SKM-1 (cell line): ENCODE measurements around the gene GALNTL6.

Experiments
- DNase-seq: peaks from one replicate; lab custom pipeline; 2025; ENCODE audit not compliant: unreplicated experiment; lab: John Stamatoyannopoulos, UW

The GALNTL6 gene

GRCh38 chr4:172105918-172106317 lies 292.7 kb downstream of the GALNTL6 start:
- no peak for DNase-seq

- DNase-seq, result no peak
Observed at GRCh38 chr4:172109466-172109865, 296.3 kb downstream of the GALNTL6 start.

DNA sequence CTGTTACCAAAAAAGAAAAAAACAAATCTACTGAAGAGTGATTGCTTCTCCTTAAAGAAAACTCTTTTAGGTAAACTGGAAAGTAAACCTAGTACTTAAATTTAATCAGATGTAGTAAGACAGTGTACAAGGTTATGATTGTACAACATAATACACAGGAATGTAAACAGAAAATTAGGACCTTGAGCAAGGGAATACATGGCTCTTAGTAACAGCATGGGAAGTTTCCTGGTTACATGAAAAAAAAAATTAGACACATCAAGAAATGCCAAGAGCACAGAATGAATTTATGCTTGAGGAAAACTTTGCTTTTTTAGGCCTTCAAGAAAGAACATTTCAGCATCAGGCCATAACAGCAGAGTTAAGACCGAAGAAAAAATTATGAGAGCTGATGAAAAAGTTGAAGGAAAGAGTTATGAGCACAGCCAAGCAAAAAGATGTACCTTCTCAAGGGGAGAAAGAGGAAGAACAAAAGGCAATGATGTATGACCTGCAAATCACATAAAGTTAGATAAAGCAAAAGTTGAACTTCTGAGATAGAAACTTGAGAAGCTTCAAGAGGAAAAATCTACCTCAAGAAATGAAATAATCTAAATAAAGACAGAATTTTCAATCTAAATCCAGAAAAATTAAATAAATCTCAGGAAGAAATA lies 311.6 kb downstream of the GALNTL6 start:
- no peak for DNase-seq

GRCh38 chr4:172125443-172125842 lies 312.2 kb downstream of the GALNTL6 start:
- DNase-seq, result no peak

- DNase-seq, result no peak
Observed at GRCh38 chr4:172127168-172127567, 314.0 kb downstream of the GALNTL6 start.

DNA sequence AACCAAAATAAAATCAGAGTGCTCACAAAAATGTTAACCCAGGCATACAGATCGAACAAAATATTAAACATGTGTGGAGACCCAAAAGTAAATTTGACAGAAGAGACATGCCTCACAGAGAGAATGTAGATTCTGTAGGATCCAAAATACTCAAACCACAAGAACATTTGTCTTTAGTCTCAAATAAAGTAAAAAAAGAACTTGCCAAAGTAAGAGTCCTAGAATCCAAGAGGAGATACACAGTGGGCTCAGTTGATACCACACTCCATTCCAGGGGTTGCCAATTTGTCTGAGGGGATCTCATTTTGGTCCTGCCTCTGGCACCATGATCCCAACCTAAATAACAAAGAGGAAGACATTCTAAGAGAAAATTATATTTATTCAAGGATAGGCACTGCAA lies 316.4 kb downstream of the GALNTL6 start:
- DNase-seq, result no peak

- DNase-seq, result no peak
Observed at GRCh38 chr4:172134521-172134920, 321.3 kb downstream of the GALNTL6 start.

DNA sequence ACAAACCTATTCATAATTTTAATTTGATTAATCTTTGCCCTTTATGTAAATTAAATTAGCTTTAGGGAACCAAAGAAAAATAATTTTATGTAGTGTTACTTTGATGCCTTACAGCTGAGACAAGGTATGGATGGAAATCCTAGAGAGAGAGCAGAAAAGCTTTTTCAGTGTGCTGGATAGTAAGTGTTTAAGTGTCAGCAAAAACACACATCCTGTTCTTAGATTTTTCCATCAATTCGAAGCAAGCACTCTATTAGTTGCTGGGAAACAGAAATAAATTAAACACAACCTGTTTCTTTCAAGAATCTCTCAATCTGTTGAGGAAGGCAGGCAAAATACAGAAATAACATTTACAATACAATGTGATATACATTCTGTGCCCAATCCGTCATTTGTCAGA lies 327.8 kb downstream of the GALNTL6 start:
- DNase-seq, result no peak

- DNase-seq, result no peak
Observed at GRCh38 chr4:172142281-172142741, 329.1 kb downstream of the GALNTL6 start.

- no peak for DNase-seq
Observed at GRCh38 chr4:172143605-172144314, 330.6 kb downstream of the GALNTL6 start.

DNA sequence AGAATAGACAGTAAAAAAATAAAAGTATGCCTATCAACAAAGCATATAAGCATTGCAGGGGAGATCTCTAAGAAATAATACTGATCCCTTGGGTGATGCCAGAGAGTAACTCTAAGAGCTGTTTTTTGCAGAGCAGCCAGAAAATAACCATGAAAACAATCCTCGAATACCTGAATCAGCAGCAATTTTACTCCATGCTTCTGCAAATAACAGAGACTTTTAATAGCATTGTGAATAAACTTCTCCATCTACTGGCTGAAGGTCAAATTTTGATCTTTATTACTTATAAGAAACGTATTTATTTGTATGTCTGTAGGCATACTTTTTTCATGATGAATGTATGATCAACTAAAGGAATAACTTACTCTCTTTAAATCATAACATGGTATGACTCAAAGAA lies 334.5 kb downstream of the GALNTL6 start:
- no peak for DNase-seq

GRCh38 chr4:172149329-172149728 lies 336.1 kb downstream of the GALNTL6 start:
- DNase-seq, result no peak

DNA sequence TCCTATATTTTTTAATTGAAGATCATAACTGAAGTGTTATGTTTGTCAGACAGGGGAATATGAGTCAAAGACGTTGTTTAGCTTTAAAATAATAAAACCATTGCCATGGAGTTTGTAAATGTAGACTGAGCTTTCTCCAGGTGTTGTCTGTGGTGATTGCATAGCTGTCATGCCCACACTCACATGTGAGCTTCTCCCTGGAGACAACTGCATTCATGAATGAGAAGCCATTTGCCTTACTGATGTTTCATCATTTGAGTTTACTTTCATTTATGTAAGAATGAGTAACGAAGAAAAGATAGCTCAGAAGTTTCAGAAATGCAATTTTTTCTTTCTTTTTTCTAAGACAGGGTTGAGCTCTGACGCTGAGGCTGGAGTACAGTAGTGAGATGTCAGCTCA lies 339.1 kb downstream of the GALNTL6 start:
- no peak for DNase-seq

GRCh38 chr4:172153719-172154118 lies 340.5 kb downstream of the GALNTL6 start:
- no peak for DNase-seq

DNA sequence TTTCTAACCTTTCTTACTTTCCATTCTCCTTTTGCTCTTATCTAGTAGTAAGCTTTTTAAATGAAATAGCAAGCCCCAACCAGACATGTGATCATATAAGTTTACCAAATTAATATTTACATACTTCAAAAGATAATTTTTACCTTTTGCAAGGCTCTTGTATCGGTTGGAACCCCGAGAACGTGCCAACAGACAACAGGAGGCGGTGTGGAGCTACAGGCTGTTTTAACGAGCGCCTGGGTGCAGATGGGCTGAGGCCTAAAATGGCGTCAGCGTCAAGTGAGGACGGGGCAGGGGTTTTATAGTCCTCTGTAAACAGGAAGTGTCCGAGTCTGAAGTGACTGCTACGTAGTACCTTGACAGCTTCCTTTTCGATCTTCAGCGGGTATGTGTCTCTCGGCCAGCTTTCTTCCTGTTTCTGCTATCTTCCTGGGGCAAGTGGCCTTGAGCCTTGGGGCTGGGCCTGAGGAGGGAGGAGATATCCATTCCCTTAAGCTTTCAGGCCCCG lies 342.7 kb downstream of the GALNTL6 start:
- no peak for DNase-seq

GRCh38 chr4:172157946-172158345 lies 344.7 kb downstream of the GALNTL6 start:
- DNase-seq, result no peak

DNA sequence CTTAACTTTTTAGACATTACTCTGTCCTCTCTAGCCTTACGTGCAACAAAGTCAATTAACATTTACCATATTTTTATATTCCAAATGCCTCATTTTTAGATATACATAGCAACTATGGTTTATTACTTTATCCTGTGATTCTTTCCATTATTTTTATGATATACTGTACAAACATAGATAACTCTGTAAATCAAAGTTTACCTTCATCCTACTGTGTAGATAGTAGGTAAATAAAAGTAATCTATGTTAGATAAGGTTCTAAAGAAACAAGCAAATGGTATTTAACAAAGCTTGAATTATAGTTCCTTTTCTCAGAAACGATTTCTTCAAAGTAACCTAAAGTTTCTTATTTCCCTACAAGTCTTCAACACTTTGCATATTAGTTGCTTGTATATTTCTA lies 350.0 kb downstream of the GALNTL6 start:
- no peak for DNase-seq

DNA sequence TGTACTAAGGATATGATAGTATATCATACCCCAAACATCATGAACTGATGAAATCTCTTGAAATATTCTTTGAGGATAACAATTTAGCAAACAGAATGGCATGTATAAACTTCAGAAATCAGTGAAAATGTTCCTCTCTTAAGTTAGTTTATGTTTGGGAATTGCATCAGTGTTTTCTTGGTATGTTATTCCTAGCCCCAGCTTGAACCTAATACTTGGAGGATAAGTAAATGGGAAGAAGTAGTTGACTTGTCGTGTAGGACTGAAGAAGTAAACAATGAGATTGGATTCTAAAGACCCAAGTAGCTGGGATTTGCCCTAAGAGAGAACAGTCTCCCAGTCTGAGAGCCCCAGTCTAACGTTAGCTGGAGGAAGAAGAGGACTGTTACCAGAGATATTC lies 355.7 kb downstream of the GALNTL6 start:
- no peak for DNase-seq

- DNase-seq, result no peak
Observed at GRCh38 chr4:172169871-172170270, 356.7 kb downstream of the GALNTL6 start.

GRCh38 chr4:172173206-172173605 lies 360.0 kb downstream of the GALNTL6 start:
- no peak for DNase-seq

DNA sequence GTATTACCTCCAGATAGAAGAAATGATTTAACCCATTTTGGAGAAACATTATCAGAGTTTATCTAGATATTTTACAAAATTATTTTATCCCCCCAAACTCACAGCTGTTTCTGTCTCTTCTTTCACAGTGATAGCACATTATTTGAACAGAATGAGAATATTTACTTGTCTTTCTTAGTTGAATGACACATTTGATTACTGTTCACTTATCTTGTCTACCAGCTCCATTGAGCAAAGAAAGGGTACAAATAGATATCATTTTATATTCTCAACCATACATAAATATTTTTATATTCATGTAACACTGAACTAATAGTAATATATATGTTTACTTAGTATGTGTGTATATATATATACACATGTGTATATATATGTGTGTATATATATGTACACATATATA lies 364.2 kb downstream of the GALNTL6 start:
- no peak for DNase-seq

GRCh38 chr4:172188248-172188988 lies 375.2 kb downstream of the GALNTL6 start:
- DNase-seq, result no peak
